Nephron (organoid): Measurements from ENCODE around the gene GPR157.
"Not testable (repeated sequence)": the region's sequence is repeated elsewhere in the genome, so short reads cannot be mapped to it uniquely, and the experiment has no call there.

Experiments used
- H3K27ac Mint-ChIP-seq, 3 experiments: 2 replicates each; pipeline ENCODE4 v1.8.0; 2020; ENCODE audit warnings: mixed read lengths in 3 of 3, mild to moderate bottlenecking in 2 of 3, moderate library complexity in 1 of 3
- H3K27me3 Mint-ChIP-seq: 2 replicates; pipeline ENCODE4 v1.8.0; 2021; ENCODE audit warnings: low read depth, mild to moderate bottlenecking, moderate library complexity, mixed read lengths
- H3K36me3 Mint-ChIP-seq: 2 replicates; pipeline ENCODE4 v1.8.0; 2020; ENCODE audit warnings: low read depth, mixed read lengths
- H3K4me1 Mint-ChIP-seq: 2 replicates; pipeline ENCODE4 v1.8.0; 2020; ENCODE audit warnings: mixed read lengths
- H3K4me3 Mint-ChIP-seq, 3 experiments: 2 replicates each; pipeline ENCODE4 v1.8.0; 2020; ENCODE audit warnings: mild to moderate bottlenecking in 3 of 3, mixed read lengths in 3 of 3, moderate library complexity in 2 of 3
- H3K9me3 Mint-ChIP-seq: 2 replicates; pipeline ENCODE4 v1.8.0; 2020; ENCODE audit warnings: mixed read lengths
- CTCF ChIP-seq, 3 experiments: fragments of 200-600 bp; sonication (generic); IDR thresholded peaks; one replicate each; pipeline ENCODE4 v1.5.0; 2021; ENCODE audit warnings: antibody characterized with exemption in 3 of 3; ENCODE audit not compliant: unreplicated experiment in 3 of 3

The GPR157 gene

DNA sequence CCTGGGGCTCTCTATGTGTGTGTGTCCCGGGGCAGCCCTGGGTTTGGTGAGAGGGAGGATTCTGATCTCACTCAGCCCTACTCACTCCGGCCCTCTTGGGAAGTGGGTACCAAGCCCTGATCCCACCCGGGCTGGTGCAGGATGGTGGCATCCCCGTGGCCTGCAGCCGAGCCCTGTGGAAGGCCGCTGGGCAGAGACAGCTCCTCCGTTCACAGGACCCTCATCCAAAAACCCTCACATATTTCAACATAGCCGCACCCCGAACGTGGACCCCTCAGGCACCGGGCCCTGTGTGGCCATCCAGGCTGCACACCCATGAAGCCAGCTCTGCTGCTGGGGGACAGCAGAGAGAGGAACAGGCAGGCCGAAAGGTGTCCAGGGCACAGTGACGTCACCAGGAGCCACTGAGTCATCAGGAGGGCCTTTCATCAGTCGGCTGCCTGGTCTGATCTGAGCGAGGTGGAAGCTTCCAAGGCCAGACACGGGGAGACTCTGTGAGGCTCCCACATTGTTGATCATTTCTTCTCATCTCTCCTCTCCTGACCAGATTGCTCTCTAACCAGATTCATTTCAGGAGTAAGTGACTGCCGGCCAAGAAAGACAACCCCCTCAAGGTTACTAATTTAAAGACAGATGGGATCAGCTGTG, 16.2 kb upstream of the GPR157 start:
- H3K27ac Mint-ChIP-seq = no peak overlapping the region
- H3K36me3 Mint-ChIP-seq = no peaks in the 10 kb centered on the region
- peaks cover 9% of the 10 kb centered on the region for H3K4me1 Mint-ChIP-seq
- H3K4me3 Mint-ChIP-seq = no peak overlapping the region
- peaks cover 12% of the 10 kb centered on the region for H3K27me3 Mint-ChIP-seq
- H3K9me3 Mint-ChIP-seq = no peaks in the 10 kb centered on the region
- no peak for TF ChIP-seq CTCF (IDR thresholded peaks at IDR 0.05; ENCODE audit: unreplicated experiment in 3 of 3)

GRCh38 chr1:9144494-9144893, 15.6 kb upstream of the GPR157 start:
- not testable (repeated sequence) for H3K4me1 Mint-ChIP-seq, H3K27ac Mint-ChIP-seq
- H3K27me3 Mint-ChIP-seq = peaks cover 12% of the 10 kb centered on the region

DNA sequence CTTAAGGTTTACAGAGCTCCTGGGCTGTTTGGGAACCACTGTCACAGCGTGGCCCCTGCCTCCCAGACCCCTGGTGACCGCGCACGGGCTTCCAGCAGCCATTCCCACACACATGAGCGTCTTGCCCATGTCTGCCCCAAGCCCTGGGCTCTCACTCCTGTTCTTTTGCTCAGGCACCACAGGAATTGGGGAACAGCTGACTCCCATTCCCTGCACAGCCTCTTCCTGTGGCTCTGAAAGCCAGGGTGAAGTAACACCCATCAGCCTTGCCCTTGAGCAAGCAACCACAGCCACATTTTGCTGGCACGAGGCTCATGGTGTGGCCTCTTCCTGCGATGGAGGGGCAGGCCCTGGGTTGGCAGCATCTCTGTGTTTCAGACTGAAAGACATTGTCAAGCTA, 14.3 kb upstream of the GPR157 start:
- no peaks in the 10 kb centered on the region for H3K4me1 Mint-ChIP-seq
- H3K36me3 Mint-ChIP-seq = no peaks in the 10 kb centered on the region
- peaks cover 12% of the 10 kb centered on the region for H3K27me3 Mint-ChIP-seq
- no peak overlapping the region for H3K27ac Mint-ChIP-seq
- H3K4me3 Mint-ChIP-seq = no peak overlapping the region
- TF ChIP-seq CTCF (IDR thresholded peaks at IDR 0.05; ENCODE audit: unreplicated experiment in 3 of 3) = no peak
- no peaks in the 10 kb centered on the region for H3K9me3 Mint-ChIP-seq

More at GRCh38 chr1:9144494-9144893, 15.6 kb upstream of the GPR157 start:
- H3K36me3 Mint-ChIP-seq, H3K4me3 Mint-ChIP-seq, H3K9me3 Mint-ChIP-seq: not testable (repeated sequence)

GRCh38 chr1:9139930-9140329, 11.0 kb upstream of the GPR157 start:
- H3K9me3 Mint-ChIP-seq = no peaks in the 10 kb centered on the region
- no peak for TF ChIP-seq CTCF (IDR thresholded peaks at IDR 0.05; ENCODE audit: unreplicated experiment in 3 of 3)
- peaks cover 16% of the 10 kb centered on the region for H3K27me3 Mint-ChIP-seq
- H3K36me3 Mint-ChIP-seq = no peaks in the 10 kb centered on the region
- no peaks in the 10 kb centered on the region for H3K4me1 Mint-ChIP-seq
- no peak overlapping the region for H3K27ac Mint-ChIP-seq
- H3K4me3 Mint-ChIP-seq = no peak overlapping the region

DNA sequence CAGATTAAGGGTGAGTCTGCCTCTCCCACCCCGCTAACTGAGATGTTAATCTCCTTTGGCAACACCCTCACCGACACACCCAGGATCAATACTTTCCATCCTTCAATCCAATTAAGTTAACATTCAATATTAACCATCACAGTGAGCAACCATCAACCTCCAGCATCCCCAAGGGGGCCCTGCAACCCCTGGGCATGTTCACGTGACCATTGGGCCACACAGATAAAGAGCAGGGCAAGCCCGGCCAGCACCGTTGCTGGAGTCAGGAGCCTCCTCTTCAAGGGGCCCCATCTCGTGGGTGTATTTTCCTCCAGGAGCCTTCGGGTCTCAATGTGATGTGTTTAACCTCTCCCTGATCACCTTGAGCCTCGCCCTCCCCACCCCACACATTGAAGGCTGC, 8.0 kb upstream of the GPR157 start:
- no peaks in the 10 kb centered on the region for H3K36me3 Mint-ChIP-seq
- no peaks in the 10 kb centered on the region for H3K9me3 Mint-ChIP-seq
- no peaks in the 10 kb centered on the region for H3K4me1 Mint-ChIP-seq
- H3K4me3 Mint-ChIP-seq = no peak overlapping the region
- H3K27ac Mint-ChIP-seq = no peak overlapping the region
- H3K27me3 Mint-ChIP-seq = peaks cover 9% of the 10 kb centered on the region
- TF ChIP-seq CTCF (IDR thresholded peaks at IDR 0.05; ENCODE audit: unreplicated experiment in 3 of 3) = no peak

DNA sequence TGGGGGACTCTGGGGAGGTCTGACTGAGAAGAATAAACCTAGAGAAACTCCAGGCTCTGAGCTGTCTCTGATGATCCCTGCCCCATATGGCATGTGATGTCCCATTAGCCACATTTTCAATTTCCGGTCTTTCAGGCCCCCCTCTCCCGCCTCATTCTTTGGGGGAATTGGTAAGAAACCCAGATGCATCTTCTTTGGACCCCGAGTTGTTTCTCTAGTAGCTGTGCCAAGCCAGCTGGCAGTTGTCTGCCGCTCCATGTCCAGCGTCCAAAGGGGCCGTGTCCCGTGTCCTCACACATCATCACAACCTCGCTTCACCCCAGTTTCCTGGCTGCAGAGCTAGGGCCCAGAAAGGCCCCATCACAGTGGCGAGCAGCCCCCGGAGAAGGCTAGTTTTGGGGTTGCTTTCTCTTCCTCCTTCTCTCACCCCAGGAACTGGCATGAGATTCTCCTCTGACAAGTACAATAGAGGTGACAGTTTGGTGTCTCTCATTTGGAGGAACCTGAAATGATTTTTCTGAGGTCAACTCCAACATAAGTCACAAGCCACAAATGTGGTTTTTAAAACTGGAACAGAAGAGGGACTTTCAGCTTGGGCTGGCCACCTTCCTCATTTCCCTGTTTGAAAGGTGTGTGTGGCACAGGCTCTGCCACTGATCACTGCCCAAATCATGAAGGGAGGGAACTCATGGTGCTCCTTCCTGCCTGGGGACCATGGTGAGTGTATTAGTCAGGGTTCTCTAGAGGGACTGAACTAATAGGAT, 6.4 kb upstream of the GPR157 start:
- no peak overlapping the region for H3K4me3 Mint-ChIP-seq
- peaks cover 9% of the 10 kb centered on the region for H3K27me3 Mint-ChIP-seq
- no peaks in the 10 kb centered on the region for H3K36me3 Mint-ChIP-seq
- H3K9me3 Mint-ChIP-seq = peaks cover under 1% of the 10 kb centered on the region
- no peak for TF ChIP-seq CTCF (IDR thresholded peaks at IDR 0.05; ENCODE audit: unreplicated experiment in 3 of 3)
- no peaks in the 10 kb centered on the region for H3K4me1 Mint-ChIP-seq
- no peak overlapping the region for H3K27ac Mint-ChIP-seq
